Measurements from ENCODE around the gene RIC1.

RIC1 gene

DNA sequence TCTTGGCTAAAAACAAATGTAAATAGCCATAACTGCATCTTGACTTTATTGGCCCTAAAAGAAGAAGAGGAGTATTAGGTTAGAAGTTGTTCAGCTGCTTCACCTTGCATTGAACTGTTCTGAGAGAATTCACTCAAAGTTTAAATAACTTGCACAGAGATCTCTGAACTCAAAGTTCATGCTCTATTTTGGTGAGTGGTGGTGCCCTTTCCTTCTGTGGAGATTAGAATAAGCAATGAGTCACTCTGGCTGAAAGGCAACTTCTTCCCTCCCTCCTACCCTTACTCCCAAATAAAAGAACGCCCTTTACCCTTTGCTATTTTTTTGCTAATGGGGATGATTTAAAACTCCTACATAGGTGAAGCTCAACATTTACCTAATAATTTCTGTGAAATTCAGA lies 155.1 kb downstream of the RIC1 start:
- TF ChIP-seq, protein P1, sequence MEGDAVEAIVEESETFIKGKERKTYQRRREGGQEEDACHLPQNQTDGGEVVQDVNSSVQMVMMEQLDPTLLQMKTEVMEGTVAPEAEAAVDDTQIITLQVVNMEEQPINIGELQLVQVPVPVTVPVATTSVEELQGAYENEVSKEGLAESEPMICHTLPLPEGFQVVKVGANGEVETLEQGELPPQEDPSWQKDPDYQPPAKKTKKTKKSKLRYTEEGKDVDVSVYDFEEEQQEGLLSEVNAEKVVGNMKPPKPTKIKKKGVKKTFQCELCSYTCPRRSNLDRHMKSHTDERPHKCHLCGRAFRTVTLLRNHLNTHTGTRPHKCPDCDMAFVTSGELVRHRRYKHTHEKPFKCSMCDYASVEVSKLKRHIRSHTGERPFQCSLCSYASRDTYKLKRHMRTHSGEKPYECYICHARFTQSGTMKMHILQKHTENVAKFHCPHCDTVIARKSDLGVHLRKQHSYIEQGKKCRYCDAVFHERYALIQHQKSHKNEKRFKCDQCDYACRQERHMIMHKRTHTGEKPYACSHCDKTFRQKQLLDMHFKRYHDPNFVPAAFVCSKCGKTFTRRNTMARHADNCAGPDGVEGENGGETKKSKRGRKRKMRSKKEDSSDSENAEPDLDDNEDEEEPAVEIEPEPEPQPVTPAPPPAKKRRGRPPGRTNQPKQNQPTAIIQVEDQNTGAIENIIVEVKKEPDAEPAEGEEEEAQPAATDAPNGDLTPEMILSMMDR (IDR thresholded peaks at IDR 0.05; ENCODE audit: control insufficient read depth, insufficient read depth, low read depth, low read length, missing control alignments), result no peak
- no peak for DNase-seq (ENCODE audit: low read depth)
- no peak overlapping the region for H3K4me3 ChIP-seq (ENCODE audit: control insufficient read depth, low read depth, low read length)

- no peak overlapping the region for H3K4me3 ChIP-seq (ENCODE audit: control insufficient read depth, low read depth, low read length)
- TF ChIP-seq, protein P1 (IDR thresholded peaks at IDR 0.05; ENCODE audit: control insufficient read depth, insufficient read depth, low read depth, low read length, missing control alignments), result no peak
- no peak for DNase-seq (ENCODE audit: low read depth)
These were observed 155.8 kb downstream of the RIC1 start for GRCh38 chr9:5784526-5785315.

DNA sequence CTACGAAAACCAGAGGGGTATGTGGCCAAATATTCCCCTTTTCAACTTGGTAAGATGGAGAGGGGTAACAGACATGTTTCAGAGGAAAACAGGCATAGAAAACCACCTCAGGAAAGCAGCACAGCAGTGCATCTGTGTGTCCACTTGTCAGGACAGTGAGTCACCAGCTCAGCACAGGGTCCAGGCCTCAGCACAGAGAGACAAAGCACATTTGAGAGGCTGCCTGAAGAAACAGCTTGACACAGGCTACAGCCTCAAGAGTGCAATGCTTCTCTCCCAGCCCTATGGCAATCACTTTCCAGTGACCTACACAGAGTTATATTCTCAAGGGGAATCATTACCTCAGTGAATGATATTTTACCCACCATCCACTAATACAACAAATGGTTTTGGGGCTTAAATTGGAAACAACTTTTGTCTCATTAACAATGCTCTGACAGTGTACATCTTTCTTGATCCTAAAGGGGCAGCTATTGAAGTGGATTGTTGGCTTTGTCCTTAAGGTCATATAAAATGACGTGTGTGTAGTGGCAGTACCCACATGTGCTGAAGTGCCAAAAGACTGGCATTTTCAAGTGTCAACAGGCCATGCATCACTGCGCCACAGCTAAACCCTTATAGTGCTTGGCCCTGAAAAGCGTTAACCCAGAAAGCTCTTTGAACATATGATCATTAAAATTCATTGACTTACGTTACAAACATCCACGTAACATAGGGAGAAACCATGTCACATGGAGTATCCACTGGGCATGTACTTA lies 157.6 kb downstream of the RIC1 start:
- DNase-seq (ENCODE audit: low read depth), result no peak
- no peak overlapping the region for H3K4me3 ChIP-seq (ENCODE audit: control insufficient read depth, low read depth, low read length)
- TF ChIP-seq, protein P1 (IDR thresholded peaks at IDR 0.05; ENCODE audit: control insufficient read depth, insufficient read depth, low read depth, low read length, missing control alignments), result no peak

DNA sequence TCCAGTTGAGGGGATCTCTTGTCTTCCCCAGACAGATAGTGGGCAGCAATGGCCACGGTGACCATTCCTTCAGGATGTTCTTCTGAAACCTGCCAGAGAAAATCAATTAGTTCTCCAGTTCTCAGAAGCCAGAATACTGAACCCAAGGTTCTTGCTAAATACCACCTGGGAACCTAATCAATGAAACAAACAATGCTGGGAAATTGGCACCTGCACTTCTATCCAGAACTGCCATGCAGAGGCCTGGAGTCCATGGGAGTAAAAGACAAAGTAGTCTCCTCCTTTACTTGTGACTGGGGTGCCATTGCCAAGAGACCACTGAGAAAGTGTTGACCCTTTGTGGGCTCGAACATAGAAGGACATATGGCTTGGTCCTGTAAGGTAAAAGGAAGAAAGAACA lies 158.3 kb downstream of the RIC1 start:
- no peak overlapping the region for H3K4me3 ChIP-seq (ENCODE audit: control insufficient read depth, low read depth, low read length)
- TF ChIP-seq, protein P1 (IDR thresholded peaks at IDR 0.05; ENCODE audit: control insufficient read depth, insufficient read depth, low read depth, low read length, missing control alignments), result no peak
- no peak for DNase-seq (ENCODE audit: low read depth)

DNA sequence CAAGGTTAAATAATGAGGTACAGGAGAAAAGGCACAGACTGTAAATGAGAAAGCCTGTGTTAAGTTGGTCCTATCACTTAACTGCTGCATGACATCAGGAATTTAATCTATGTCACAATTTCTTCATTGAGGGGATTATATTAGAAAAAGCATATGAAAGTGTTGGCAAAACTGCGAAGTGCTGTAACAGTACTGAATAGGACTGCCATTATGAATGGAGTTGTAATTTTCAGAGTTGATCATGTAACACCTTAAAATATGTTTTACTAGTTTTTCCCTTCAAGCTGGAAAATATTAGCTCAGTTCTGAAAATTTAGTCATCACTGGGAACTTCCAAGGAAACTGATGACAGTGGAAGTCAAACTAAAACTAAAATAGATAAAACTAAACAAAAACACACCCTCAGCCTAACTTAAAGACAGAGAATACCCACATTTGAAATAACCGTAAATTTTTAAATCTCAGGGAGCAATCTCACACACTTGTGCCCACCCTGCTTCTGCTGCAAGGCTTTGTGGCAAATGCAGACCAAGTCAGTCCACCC lies 158.9 kb downstream of the RIC1 start:
- TF ChIP-seq, protein P1 (IDR thresholded peaks at IDR 0.05; ENCODE audit: control insufficient read depth, insufficient read depth, low read depth, low read length, missing control alignments), result no peak
- no peak for DNase-seq (ENCODE audit: low read depth)
- no peak overlapping the region for H3K4me3 ChIP-seq (ENCODE audit: control insufficient read depth, low read depth, low read length)

DNA sequence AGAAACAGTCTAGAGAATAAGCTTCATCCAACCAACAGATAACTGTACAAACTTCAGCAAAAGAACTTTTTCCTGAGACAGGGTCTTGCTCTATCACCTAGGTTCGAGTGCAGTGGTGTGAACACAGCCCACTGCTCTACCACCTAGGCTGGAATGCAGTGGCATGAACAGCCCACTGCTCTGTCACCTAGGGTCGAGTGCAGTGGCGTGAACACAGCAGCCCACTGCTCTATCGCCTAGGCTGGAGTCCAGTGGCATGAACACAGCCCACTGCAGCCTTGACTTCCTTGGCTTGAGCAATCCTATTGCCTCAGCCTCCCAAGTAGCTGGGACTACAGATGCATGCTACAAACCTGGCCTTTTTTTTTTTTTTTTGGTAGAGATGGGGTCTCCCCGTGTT lies 160.6 kb downstream of the RIC1 start:
- TF ChIP-seq, protein P1 (IDR thresholded peaks at IDR 0.05; ENCODE audit: control insufficient read depth, insufficient read depth, low read depth, low read length, missing control alignments), result no peak
- DNase-seq (ENCODE audit: low read depth), result no peak
- H3K4me3 ChIP-seq (ENCODE audit: control insufficient read depth, low read depth, low read length), result no peak overlapping the region

Measured in AG09309 (cell line).